IPS DF 6.9 (cell line): ENCODE data around the gene NEGR1.
A peak's percentile ranks its signal among the peaks of the same experiment; 100 is the strongest.

Experiments used
- DNase-seq: peaks from one replicate; pipeline ENCODE4 v3.0.0-alpha.2; 2013; ENCODE audit warnings: low read depth, low spot score
- H3K27ac ChIP-seq: one replicate; pipeline ENCODE4 v1.5.1; 2013; ENCODE audit warnings: low read length, control low read depth
- H3K27me3 ChIP-seq: 2 replicates; pipeline ENCODE4 v1.6.1; 2013; ENCODE audit warnings: mild to moderate bottlenecking, low read length; ENCODE audit not compliant: control insufficient read depth, insufficient read depth
- H3K36me3 ChIP-seq: 2 replicates; pipeline ENCODE4 v1.6.1; 2013; ENCODE audit warnings: low read length; ENCODE audit not compliant: control insufficient read depth, insufficient read depth
- H3K4me1 ChIP-seq: 2 replicates; pipeline ENCODE4 v1.6.1; 2013; ENCODE audit warnings: low read length; ENCODE audit not compliant: control insufficient read depth, insufficient read depth
- H3K4me3 ChIP-seq: 2 replicates; pipeline ENCODE4 v1.5.1; 2013; ENCODE audit warnings: mild to moderate bottlenecking, low read length
- H3K9me3 ChIP-seq: 2 replicates; pipeline ENCODE4 v1.6.1; 2013; ENCODE audit warnings: low read length, inconsistent platforms; ENCODE audit not compliant: control insufficient read depth, insufficient read depth
- WGBS: extraction: QIAGEN DNeasy Blood & Tissue Kit; methylation state at CpG from one replicate; pipeline ENCODE4 v1.1.7; 2013; ENCODE audit warnings: mixed read lengths, missing lambda C conversion rate; ENCODE audit not compliant: insufficient read length, insufficient coverage; 5-methylcytosine and 5-hydroxymethylcytosine counted together

NEGR1 gene

GRCh38 chr1:71522721-71523120 lies 759.6 kb downstream of the NEGR1 start:
- H3K36me3 ChIP-seq: no peaks in the 10 kb centered on the region
- no peak overlapping the region for H3K27ac ChIP-seq
- no peaks in the 10 kb centered on the region for H3K9me3 ChIP-seq
- H3K27me3 ChIP-seq: no peaks in the 10 kb centered on the region
- WGBS: no CpG with 5 or more reads among the region's 3 CpGs
- no peak for DNase-seq
- no peak overlapping the region for H3K4me3 ChIP-seq
- H3K4me1 ChIP-seq: no peaks in the 10 kb centered on the region

- Histone ChIP-seq H3K27ac (no peak overlapping the region), H3K9me3 (no peaks in the 10 kb centered on the region), H3K4me3 (no peak overlapping the region), H3K4me1 (no peaks in the 10 kb centered on the region), H3K36me3 (no peaks in the 10 kb centered on the region), H3K27me3 (no peaks in the 10 kb centered on the region)
- DNase-seq: peak; percentile 2
- WGBS: no CpG with 5 or more reads among the region's 1 CpG
Observed at GRCh38 chr1:71521655-71522264, 760.6 kb downstream of the NEGR1 start.

- Histone ChIP-seq H3K4me1 (no peaks in the 10 kb centered on the region), H3K4me3 (no peak overlapping the region), H3K36me3 (no peaks in the 10 kb centered on the region), H3K9me3 (no peaks in the 10 kb centered on the region), H3K27ac (no peak overlapping the region), H3K27me3 (no peaks in the 10 kb centered on the region)
- no peak for DNase-seq
Observed at GRCh38 chr1:71511505-71511904, 770.8 kb downstream of the NEGR1 start.

GRCh38 chr1:71510725-71511124 lies 771.6 kb downstream of the NEGR1 start:
- no peaks in the 10 kb centered on the region for H3K4me1 ChIP-seq
- no peaks in the 10 kb centered on the region for H3K36me3 ChIP-seq
- H3K4me3 ChIP-seq: no peak overlapping the region
- DNase-seq: no peak
- no peak overlapping the region for H3K27ac ChIP-seq
- no CpG with 5 or more reads among the region's 1 CpG for WGBS
- no peaks in the 10 kb centered on the region for H3K9me3 ChIP-seq
- no peaks in the 10 kb centered on the region for H3K27me3 ChIP-seq

GRCh38 chr1:71509051-71509595 lies 773.2 kb downstream of the NEGR1 start:
- DNase-seq: no peak
- Histone ChIP-seq H3K27ac (no peak overlapping the region), H3K4me1 (no peaks in the 10 kb centered on the region), H3K4me3 (no peak overlapping the region), H3K9me3 (no peaks in the 10 kb centered on the region), H3K36me3 (no peaks in the 10 kb centered on the region), H3K27me3 (no peaks in the 10 kb centered on the region)
- WGBS: no CpG with 5 or more reads among the region's 4 CpGs

- Histone ChIP-seq H3K9me3 (no peaks in the 10 kb centered on the region), H3K4me3 (no peak overlapping the region), H3K27me3 (no peaks in the 10 kb centered on the region), H3K36me3 (no peaks in the 10 kb centered on the region), H3K4me1 (no peaks in the 10 kb centered on the region), H3K27ac (no peak overlapping the region)
- WGBS: no CpG with 5 or more reads among the region's 6 CpGs
- no peak for DNase-seq
Observed at GRCh38 chr1:71502006-71502405, 780.3 kb downstream of the NEGR1 start.

- no peak for DNase-seq
- H3K4me1 ChIP-seq: no peaks in the 10 kb centered on the region
- no peaks in the 10 kb centered on the region for H3K27me3 ChIP-seq
- no peaks in the 10 kb centered on the region for H3K9me3 ChIP-seq
- H3K36me3 ChIP-seq: no peaks in the 10 kb centered on the region
- no peak overlapping the region for H3K4me3 ChIP-seq
- no peak overlapping the region for H3K27ac ChIP-seq
Observed at GRCh38 chr1:71498542-71498941, 783.8 kb downstream of the NEGR1 start.

GRCh38 chr1:71494163-71494562 lies 788.2 kb downstream of the NEGR1 start:
- Histone ChIP-seq H3K36me3 (no peaks in the 10 kb centered on the region), H3K27me3 (no peaks in the 10 kb centered on the region), H3K4me3 (no peak overlapping the region), H3K27ac (no peak overlapping the region), H3K4me1 (no peaks in the 10 kb centered on the region), H3K9me3 (no peaks in the 10 kb centered on the region)
- DNase-seq: no peak

- no peaks in the 10 kb centered on the region for H3K36me3 ChIP-seq
- H3K4me3 ChIP-seq: no peak overlapping the region
- no peaks in the 10 kb centered on the region for H3K27me3 ChIP-seq
- WGBS: no CpG with 5 or more reads among the region's 7 CpGs
- no peak overlapping the region for H3K27ac ChIP-seq
- H3K9me3 ChIP-seq: no peaks in the 10 kb centered on the region
- DNase-seq: no peak
- H3K4me1 ChIP-seq: no peaks in the 10 kb centered on the region
Observed at GRCh38 chr1:71492298-71493041, 789.9 kb downstream of the NEGR1 start.

GRCh38 chr1:71490432-71490831 lies 791.9 kb downstream of the NEGR1 start:
- Histone ChIP-seq H3K27ac (no peak overlapping the region), H3K9me3 (no peaks in the 10 kb centered on the region), H3K4me1 (no peaks in the 10 kb centered on the region), H3K27me3 (no peaks in the 10 kb centered on the region), H3K4me3 (no peak overlapping the region), H3K36me3 (no peaks in the 10 kb centered on the region)
- DNase-seq: no peak
- no CpG with 5 or more reads among the region's 5 CpGs for WGBS
